Activated CD8-positive, alpha-beta memory T cell treated with anti-CD3 and anti-CD28 coated beads, Interleukin-2, amount 50 U/mL, for 4 hours (primary cell): ENCODE results near the gene CAMK2N1.

Source experiments
- DNase-seq: peaks from one replicate; pipeline ENCODE4 v3.0.0-alpha.2; 2020

CAMK2N1 gene

GRCh38 chr1:20477348-20478056, 8.5 kb downstream of the CAMK2N1 start:
- no peak for DNase-seq

DNA sequence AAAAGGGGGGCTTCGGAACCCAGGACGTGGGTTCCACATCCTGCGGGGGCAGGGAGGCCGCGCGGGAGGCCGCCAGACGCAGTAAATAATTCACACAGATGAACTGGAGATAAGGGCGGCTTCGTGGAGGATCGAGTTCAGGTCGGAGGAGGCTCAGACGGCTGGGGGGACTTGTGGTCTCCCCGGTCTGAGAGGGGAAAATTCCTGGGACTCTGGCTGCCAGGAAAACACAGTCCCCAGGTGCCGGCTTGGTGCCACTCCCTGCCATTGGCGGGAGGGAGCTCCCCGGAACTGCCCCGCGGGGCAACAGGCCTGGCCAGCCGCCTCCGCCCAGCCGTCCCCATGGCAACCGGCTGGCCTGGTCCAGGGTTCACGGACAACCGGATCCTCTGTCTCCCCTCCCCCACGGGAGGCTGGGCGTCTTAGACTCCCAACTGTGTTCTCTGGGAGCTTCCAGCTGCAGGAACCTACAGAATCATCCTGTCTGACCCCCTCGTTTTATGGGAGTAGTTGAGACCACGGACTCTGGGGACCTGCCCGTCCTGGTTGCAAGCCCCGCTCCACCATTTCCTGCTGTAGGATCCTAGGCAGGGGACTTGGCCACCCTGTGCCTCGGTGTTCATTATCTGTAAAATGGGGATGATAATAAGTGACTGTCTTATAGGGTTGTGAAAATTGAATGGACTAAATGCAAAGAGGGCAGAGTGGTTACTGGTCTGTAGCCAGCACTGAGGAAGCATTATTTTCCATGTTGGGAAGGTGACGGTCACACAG, 9.6 kb downstream of the CAMK2N1 start:
- no peak for DNase-seq

- no peak for DNase-seq
Observed at GRCh38 chr1:20474996-20475395, 11.0 kb downstream of the CAMK2N1 start.

- no peak for DNase-seq
Observed at GRCh38 chr1:20474333-20474975, 11.6 kb downstream of the CAMK2N1 start.

GRCh38 chr1:20473894-20474293, 12.1 kb downstream of the CAMK2N1 start:
- no peak for DNase-seq

GRCh38 chr1:20472860-20473711, 12.9 kb downstream of the CAMK2N1 start:
- DNase-seq = no peak

DNA sequence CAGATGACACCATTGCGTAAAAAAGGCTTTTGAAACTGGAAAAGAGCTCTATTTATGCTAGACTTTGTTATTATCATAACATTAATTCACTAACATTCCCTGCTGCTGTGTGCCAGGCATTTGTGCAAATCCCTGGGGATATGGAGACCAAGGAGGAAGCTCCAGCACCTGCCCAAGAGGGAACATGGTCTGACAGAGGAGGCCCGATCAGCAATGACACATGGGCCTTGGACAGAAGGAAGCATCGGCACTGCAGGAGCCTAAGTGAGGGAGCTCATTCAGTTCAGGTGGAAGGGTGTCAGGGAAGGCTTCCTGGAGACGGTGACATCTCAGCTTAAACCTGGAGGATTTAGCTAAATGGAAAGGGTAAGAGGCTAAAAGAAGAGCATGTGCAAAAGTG, 13.9 kb downstream of the CAMK2N1 start:
- no peak for DNase-seq

DNA sequence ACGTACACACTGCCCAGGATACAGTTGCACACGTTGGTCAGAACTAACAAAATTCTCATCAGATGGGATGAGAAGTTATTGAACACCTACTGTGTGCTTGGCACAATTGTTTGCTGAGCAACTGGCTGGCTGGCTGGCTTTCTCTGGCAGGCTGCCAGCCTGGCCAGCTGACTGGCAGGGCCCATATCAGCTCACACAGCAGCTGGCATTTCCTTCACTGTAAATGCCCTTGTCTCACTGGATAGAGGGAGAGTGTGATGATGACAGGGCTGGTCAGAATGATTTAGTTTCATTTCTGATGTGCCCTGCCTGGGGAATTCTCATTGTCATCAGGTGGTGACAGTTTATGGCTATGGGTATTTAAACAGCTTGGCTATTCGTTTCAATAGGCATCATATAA, 15.8 kb downstream of the CAMK2N1 start:
- DNase-seq = no peak

- no peak for DNase-seq
Observed at GRCh38 chr1:20469406-20470076, 16.5 kb downstream of the CAMK2N1 start.

GRCh38 chr1:20466273-20466672, 19.7 kb downstream of the CAMK2N1 start:
- DNase-seq = no peak

DNA sequence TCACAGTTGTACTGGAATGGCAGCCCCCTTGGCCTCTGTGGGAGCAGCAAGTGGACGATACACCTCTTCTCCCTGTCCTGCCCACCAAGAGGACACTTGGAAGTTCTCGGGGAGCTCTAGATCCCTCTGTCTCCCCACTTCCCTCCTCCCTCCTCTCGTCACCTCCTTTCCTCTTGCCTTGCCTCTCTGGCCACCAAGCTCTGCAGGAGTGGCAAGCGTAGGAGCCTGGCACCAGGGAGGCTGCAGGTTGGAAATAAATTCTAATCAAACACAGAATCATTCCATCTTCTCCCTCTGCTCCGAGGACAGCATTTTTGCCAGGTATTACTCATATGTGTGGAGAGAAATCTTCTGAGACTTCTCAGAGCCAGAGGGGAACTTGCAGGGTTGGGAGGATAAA, 20.8 kb downstream of the CAMK2N1 start:
- no peak for DNase-seq

DNA sequence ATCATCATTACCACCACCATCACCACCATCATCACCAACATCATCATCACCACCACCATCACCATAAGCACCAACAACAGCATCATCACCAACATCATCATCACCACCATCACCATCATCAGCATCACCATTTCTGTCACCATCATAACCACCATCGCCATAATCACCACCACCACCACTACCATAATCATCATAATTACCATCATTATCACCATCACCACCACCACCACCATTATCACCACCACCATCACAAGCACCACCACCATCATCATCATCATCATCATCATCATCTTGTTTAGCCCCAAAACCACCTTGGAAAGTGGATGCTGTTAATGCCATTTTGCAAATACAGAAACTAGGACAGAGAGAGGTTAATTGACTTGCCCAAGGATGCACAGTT, 22.5 kb downstream of the CAMK2N1 start:
- DNase-seq = no peak

DNA sequence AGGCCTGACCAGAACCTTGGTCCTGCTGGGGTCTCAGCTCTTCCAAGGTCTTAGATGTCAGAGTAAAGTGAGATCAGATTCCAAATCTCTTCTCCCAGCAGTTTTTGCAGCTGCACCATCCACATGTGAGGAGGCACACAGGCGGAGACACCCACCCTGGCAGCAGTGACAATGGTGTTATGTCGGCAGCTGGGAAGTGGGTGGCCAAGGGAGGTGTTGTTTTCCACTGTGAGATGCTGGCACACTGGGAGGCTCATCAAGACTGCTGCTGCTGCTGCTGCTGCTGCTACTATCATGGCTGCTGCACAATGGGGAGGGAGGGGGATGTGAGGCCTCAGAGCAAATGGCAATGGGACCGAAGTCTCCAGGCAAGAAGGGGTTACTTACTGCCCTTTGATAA, 23.6 kb downstream of the CAMK2N1 start:
- no peak for DNase-seq

DNA sequence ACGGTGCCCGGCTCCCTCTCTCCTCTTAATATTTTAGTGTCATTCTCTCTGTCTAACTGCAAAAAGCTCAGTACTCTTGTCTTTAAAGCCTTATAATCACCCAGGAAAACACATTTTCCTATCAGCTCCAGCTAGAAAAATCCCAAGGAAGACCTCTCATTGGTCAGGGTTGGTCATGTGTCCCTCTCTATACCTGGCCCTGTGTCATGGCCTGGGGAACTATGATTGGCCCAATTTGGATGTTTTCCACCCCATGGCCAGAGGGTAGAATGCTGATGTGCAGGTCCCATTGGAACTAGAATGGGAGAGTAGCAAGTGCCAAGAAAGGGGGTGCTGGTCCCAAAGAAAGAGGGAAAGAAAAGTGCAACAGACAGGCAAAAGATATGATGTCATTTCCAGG, 27.3 kb downstream of the CAMK2N1 start:
- DNase-seq = no peak

DNA sequence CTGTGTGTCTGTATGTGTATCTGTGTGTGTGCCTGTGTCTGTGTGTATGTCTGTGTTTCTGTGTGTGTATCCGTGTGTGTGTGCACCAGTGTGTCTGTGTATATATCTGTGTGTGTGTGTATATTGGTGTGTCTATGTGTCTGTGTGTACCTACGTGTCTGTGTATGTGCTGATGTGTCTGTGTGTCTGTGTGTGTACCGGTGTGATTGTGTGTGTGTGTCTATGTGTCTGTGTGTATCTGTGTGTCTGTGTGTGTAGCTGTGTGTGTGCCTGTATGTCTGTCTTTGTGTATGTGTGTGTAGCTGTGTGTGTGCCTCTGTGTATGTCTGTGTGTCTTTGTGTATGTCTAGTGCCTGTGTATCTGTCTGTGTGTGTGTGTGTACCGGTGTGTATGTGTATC, 32.0 kb downstream of the CAMK2N1 start:
- DNase-seq = no peak

GRCh38 chr1:20449735-20450311, 36.2 kb downstream of the CAMK2N1 start:
- no peak for DNase-seq

- no peak for DNase-seq
Observed at GRCh38 chr1:20448671-20449071, 37.3 kb downstream of the CAMK2N1 start.

DNA sequence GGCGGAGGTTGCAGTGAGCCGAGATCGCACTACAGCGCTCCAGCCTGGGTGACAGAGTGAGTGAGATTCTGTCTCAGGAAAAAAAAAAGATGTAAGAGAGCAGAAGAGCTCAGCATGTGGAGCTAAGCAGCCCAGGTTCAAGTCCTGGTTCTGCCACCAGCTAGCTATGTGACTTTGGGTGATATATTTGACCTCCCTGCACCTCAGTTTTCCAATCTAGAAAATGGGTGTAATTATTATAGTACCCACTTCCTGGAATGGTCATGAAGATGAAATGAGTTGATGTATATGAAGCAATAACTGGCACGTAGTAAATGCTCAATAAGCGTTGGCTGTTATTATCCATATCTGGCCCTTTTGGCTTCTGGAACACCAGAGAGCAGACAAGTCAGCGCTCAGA, 38.2 kb downstream of the CAMK2N1 start:
- DNase-seq = no peak

DNA sequence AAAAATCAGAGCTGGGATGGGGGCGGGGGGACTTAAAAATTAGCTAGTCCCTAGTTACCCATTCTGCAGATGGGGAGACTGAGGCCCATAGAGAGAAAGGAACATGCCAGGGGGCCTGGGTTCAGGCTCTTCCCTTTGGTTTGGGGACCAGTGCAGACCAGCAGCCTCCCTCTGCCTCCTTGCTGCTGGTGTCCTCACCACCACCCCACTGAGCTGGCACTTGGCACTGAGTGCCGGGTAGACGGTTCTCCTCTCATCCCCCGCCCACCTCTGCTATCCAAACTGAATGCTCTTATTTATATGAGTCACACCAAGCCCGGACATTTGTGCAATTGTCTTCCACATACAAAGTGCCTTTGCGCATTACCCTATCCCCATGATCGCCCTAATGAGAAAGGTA, 39.2 kb downstream of the CAMK2N1 start:
- DNase-seq = no peak

DNA sequence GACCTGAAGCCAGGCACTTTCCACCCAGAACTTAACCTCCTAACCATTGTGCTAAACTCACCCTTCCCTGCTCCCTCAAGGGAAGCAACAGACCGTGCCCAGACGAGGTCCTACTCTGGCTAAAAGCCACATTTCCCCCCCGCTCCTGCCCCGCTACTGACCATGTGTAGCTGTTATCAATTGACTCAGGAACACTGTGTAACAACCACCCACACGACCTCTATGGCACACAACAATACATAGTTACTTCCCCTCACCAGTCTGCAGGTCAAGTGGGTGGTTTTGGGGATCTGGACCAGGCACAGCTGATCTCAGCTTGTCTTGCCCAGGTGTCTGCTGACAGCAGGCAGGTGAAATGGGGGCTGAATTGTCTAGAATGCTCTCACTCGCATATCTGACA, 40.1 kb downstream of the CAMK2N1 start:
- DNase-seq = no peak

DNA sequence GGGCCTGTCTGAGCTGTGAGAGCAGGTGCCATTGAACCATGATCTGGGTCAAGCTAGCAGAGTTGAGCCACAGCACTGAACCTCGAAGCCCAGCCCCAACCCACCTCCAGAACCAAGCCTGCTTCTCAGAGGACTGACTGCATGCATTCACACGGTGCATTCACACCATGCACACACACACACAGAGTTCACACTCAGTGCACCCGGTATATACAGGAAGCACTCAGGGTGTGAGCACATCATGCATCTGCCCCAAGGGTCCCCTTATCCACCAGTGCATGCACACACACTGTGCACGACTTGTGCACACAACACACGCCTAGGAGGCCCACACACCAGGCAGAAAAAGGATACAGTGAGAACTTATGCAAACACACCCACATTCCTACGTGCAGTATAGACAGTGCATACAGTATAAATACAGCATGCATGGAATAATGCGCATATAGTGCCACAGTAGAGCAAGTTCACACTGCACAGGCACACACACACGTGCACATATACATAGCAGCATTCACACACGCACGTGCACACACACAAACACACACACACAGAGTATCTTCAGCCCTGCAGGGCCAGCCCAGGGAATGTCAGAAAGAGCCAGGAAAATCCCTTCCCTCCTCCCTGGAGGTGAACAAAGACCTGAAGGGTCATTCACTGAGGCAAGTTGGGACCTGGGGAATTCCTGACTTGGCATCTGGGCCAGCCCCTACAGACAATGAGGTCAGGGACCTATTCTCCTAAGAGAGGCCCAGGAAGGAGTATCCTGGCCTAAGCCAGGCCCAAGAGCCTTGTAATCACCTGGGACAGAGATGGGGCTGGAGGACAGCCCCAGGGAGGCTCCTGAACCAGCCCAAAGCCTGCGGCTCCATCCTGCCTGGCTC, 42.1 kb downstream of the CAMK2N1 start:
- no peak for DNase-seq
